ENCODE measurements around the gene POLR1D. TPM values are rescaled to one million over a fixed set of nuclear protein-coding genes. Genes with fewer than 3 reads are reported as not detected.
"Not testable (repeated sequence)": the region's sequence is repeated elsewhere in the genome, so short reads cannot be mapped to it uniquely, and the experiment has no call there.

The POLR1D gene
- total RNA-seq, 1 donor from 2014 or later, result 140 TPM

DNA sequence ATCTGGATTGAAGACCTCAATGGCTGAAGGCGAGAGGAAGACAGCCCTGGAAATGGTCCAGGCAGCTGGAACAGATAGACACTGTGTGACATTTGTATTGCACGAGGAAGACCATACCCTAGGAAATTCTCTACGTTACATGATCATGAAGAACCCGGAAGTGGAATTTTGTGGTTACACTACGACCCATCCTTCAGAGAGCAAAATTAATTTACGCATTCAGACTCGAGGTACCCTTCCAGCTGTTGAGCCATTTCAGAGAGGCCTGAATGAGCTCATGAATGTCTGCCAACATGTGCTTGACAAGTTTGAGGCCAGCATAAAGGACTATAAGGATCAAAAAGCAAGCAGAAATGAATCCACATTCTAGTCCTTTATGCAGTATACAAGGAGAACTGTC, 1.2 kb downstream of the POLR1D start:
- Histone ChIP-seq H3K27me3 (ENCODE audit: control insufficient read depth, insufficient read depth, low read length) (no peaks in the 10 kb centered on the region), H3K36me3 (ENCODE audit: control insufficient read depth, insufficient read depth, low read length) (peaks cover 5% of the 10 kb centered on the region), H3K4me3 (ENCODE audit: low read depth, low read length) (peak overlapping the region; percentile 63)
- FAIRE-seq (no peak), DNase-seq (ENCODE audit: low read depth) (no peak)
- TF ChIP-seq, protein P1, sequence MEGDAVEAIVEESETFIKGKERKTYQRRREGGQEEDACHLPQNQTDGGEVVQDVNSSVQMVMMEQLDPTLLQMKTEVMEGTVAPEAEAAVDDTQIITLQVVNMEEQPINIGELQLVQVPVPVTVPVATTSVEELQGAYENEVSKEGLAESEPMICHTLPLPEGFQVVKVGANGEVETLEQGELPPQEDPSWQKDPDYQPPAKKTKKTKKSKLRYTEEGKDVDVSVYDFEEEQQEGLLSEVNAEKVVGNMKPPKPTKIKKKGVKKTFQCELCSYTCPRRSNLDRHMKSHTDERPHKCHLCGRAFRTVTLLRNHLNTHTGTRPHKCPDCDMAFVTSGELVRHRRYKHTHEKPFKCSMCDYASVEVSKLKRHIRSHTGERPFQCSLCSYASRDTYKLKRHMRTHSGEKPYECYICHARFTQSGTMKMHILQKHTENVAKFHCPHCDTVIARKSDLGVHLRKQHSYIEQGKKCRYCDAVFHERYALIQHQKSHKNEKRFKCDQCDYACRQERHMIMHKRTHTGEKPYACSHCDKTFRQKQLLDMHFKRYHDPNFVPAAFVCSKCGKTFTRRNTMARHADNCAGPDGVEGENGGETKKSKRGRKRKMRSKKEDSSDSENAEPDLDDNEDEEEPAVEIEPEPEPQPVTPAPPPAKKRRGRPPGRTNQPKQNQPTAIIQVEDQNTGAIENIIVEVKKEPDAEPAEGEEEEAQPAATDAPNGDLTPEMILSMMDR (IDR thresholded peaks at IDR 0.05; ENCODE audit: insufficient read depth, low read length, severe bottlenecking), result no peak

DNA sequence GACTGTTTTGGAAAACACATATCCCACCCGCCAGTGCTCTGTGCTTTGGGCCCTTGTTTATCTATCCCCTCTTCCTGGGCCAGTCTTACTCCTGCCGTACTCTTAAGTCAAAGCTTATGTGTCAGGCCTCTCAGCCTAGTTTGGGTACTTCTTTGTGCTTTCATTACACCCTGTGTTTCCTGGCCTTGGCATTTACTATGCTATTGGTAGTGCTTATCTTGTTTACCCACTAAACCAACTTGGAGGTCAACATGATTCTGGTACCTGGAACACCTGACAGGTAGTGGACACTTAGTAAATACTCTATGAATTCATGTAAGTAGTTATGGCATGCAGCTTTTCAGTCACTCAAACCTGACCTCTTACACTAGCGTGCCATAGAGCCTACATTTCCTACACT, 2.4 kb downstream of the POLR1D start:
- no peak for FAIRE-seq
- H3K4me3 ChIP-seq (ENCODE audit: low read depth, low read length), result no peak overlapping the region
- no peaks in the 10 kb centered on the region for H3K27me3 ChIP-seq (ENCODE audit: control insufficient read depth, insufficient read depth, low read length)
- DNase-seq (ENCODE audit: low read depth), result no peak
- TF ChIP-seq, protein P1 (IDR thresholded peaks at IDR 0.05; ENCODE audit: insufficient read depth, low read length, severe bottlenecking), result no peak
- H3K36me3 ChIP-seq (ENCODE audit: control insufficient read depth, insufficient read depth, low read length), result peaks cover 5% of the 10 kb centered on the region

DNA sequence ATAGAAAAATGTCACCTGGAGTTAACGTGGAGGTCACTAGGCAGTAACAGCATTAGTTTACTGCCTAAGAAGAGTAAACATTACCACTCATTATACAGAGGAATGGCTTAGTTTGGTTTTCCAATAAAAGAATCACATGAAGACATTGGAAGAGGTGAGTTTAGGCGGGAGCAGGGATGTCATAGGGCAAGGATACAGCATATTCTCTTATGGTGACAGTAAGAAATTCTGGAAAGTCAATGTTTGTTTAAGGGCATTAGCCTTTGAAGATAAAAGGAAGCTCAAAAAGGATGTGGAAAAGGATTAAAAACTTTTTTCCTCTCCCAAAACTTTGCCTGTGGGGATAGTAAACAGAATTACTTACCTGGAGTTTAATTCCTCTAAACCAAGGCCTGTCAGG, 4.1 kb downstream of the POLR1D start:
- peaks cover 5% of the 10 kb centered on the region for H3K36me3 ChIP-seq (ENCODE audit: control insufficient read depth, insufficient read depth, low read length)
- FAIRE-seq (no peak), DNase-seq (ENCODE audit: low read depth) (no peak)
- no peaks in the 10 kb centered on the region for H3K27me3 ChIP-seq (ENCODE audit: control insufficient read depth, insufficient read depth, low read length)
- TF ChIP-seq, protein P1 (IDR thresholded peaks at IDR 0.05; ENCODE audit: insufficient read depth, low read length, severe bottlenecking), result no peak
- no peak overlapping the region for H3K4me3 ChIP-seq (ENCODE audit: low read depth, low read length)

DNA sequence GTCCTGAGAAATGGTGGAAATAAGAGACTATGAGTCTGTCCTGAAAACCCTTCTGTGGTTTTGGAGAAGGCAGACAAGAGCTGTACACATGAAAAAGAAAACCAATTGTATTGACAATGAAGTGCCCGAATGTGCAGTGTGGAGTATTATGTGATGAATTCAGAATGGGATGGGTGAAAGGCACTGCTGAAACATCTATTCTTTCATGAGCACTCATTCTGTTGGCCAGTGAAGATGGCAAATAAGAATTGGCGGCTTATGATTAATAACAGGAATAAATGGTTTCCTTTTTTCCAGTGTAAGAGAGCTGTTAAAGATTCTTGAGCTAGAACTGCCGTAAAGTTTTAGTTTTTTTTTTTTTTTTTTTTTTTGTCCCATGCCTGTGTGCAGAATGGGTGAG, 5.7 kb downstream of the POLR1D start:
- FAIRE-seq, result no peak
- H3K36me3 ChIP-seq (ENCODE audit: control insufficient read depth, insufficient read depth, low read length), result peaks cover 5% of the 10 kb centered on the region

DNA sequence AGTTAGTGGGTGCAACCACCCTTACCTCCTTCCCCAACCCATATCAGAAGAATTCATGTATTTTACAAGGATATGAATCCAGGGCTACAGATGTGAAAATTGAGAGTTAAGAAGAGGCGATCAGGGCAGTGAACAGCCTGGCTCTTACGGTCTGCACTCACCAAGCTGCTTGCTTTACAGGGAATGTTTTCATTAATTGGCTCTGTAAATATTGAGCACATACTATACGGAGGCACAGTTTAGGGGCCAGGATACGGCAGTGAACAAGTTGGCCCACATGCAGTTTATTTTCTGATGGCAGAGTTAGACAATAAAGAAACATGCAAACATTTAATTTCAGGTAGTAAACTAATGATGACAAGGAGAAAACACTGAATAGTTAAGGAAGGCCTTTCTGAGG, 6.4 kb downstream of the POLR1D start:
- H3K27me3 ChIP-seq (ENCODE audit: control insufficient read depth, insufficient read depth, low read length), result no peaks in the 10 kb centered on the region
- peaks cover 3% of the 10 kb centered on the region for H3K36me3 ChIP-seq (ENCODE audit: control insufficient read depth, insufficient read depth, low read length)
- no peak for FAIRE-seq
- H3K4me3 ChIP-seq (ENCODE audit: low read depth, low read length), result no peak overlapping the region
- TF ChIP-seq, protein P1 (IDR thresholded peaks at IDR 0.05; ENCODE audit: insufficient read depth, low read length, severe bottlenecking), result no peak
- DNase-seq (ENCODE audit: low read depth), result no peak

More for the DNA sequence above, 5.7 kb downstream of the POLR1D start:
- TF ChIP-seq, protein P1 (IDR thresholded peaks at IDR 0.05; ENCODE audit: insufficient read depth, low read length, severe bottlenecking), result no peak
- H3K27me3 ChIP-seq (ENCODE audit: control insufficient read depth, insufficient read depth, low read length), result no peaks in the 10 kb centered on the region
- DNase-seq (ENCODE audit: low read depth), result no peak
- H3K4me3 ChIP-seq (ENCODE audit: low read depth, low read length), result no peak overlapping the region

DNA sequence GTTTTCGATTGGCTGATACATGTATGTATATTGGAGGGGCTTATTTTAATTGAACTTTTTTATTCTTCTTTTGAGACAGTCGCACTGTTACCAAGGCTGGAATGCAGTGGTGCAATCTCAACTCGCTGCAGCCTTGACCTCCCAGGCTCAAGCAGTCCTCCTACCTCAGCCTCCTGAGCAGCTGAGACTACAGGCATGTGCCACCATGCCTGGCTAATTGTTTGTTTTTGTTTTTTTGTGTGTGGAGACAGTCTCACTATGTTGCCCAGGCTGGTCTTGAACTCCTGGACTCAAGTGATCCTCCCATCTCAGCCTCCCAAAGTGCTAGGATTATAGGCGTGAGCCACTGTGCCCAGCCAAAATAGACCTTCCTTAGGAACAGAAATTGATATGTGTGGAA, 7.1 kb downstream of the POLR1D start:
- H3K36me3 ChIP-seq (ENCODE audit: control insufficient read depth, insufficient read depth, low read length); H3K4me3 ChIP-seq (ENCODE audit: low read depth, low read length); DNase-seq (ENCODE audit: low read depth); H3K27me3 ChIP-seq (ENCODE audit: control insufficient read depth, insufficient read depth, low read length); FAIRE-seq: not testable (repeated sequence)

All from bronchial epithelial cell (primary cell).